ENCODE data around the gene ACIN1. TPM values are rescaled to one million over a fixed set of nuclear protein-coding genes. Genes with fewer than 3 reads are reported as not detected.

Gene ACIN1
- total and polyA plus RNA-seq, 10 donors = 59.2 to 228 (median 186) TPM

- Histone ChIP-seq H3K4me3 (no peak overlapping the region), H3K27ac (no peak overlapping the region), H3K9me3 (no peaks in the 10 kb centered on the region), H3K4me1 (peaks cover 13 to 30% (median 22%) of the 10 kb centered on the region in 6 donors), H3K36me3 (peaks cover 5 to 26% (median 23%) of the 10 kb centered on the region in 6 donors), H3K27me3 (replicated peaks in 1 of 7) (peaks cover 0 to 8% (median 0%) of the 10 kb centered on the region in 7 donors)
- intact Hi-C loops (cut with DNase I; ENCODE audit: low total_unique reads) = no loop called here
- no peak for TF ChIP-seq POLR2AphosphoS5 (IDR thresholded peaks at IDR 0.05)
- TF ChIP-seq CTCF (IDR thresholded peaks at IDR 0.05 in 8 of 11, conservative IDR thresholded peaks at IDR 0.05 in 3 of 11) = no peak
- no peak for TF ChIP-seq POLR2A (IDR thresholded peaks at IDR 0.05)
- no peak for DNase-seq
- WGBS, 5 donors = 77 to 98% (median 86%) methylated on average over 4 to 6 of the region's 6 CpGs
These were observed 39.3 kb downstream of the ACIN1 start for GRCh38 chr14:23055621-23056144.

GRCh38 chr14:23055147-23055550 is 39.8 kb downstream of the ACIN1 start:
- H3K27me3 ChIP-seq (replicated peaks in 1 of 7) = peaks cover 0 to 8% (median 0%) of the 10 kb centered on the region in 7 donors
- no peak overlapping the region for H3K27ac ChIP-seq
- TF ChIP-seq POLR2A (IDR thresholded peaks at IDR 0.05) = no peak
- peak in 1 of 11 experiments; percentile 2 for TF ChIP-seq CTCF (IDR thresholded peaks at IDR 0.05 in 8 of 11, conservative IDR thresholded peaks at IDR 0.05 in 3 of 11)
- intact Hi-C loops (cut with DNase I; ENCODE audit: low total_unique reads) = no loop called here
- DNase-seq = no peak
- no peaks in the 10 kb centered on the region for H3K9me3 ChIP-seq
- H3K36me3 ChIP-seq = peaks cover 0 to 21% (median 18%) of the 10 kb centered on the region in 6 donors
- H3K4me3 ChIP-seq = no peak overlapping the region
- H3K4me1 ChIP-seq = peaks cover 13 to 30% (median 22%) of the 10 kb centered on the region in 6 donors
- WGBS, 5 donors = 94 to 97% (median 96%) methylated on average over 12 of the region's 12 CpGs

DNA sequence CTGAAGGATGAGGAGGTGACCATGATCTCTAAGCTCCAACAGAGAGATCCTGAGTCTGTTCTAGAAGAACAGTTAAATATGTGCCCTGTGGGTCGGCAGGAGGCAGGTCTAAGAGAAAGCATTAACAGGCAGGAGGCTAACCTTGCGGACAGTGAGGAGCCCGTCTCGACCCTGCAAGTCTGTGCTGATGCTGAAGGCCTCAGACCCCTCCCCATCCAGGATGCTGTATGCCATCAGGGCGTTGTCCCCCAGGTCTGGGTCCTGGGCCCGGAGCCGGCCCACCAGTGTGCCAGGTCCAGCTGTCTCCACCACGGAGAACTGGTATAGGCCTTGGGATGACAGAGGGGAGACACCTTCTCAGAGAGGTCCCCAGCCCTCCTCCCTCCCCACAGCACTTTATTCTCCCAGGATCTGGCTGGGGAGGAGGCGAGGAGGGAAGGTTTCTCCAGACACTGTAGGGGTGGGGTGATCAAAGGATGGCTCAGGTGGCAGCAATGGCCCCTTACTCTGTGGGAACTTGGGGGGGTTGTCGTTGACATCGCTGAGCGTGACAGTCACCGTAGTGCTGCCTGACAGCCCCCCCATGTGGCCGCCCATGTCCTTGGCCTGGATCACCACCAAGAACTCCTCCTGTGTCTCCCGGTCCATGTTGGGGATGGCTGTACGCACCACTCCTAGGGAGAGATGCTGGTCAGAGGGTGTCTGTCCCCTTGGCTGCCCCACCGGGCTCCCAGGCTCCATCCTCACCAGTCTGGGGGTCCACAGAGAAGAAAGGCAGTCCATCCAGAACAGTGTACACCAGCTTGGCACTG is 40.7 kb downstream of the ACIN1 start:
- no peak for TF ChIP-seq POLR2AphosphoS5 (IDR thresholded peaks at IDR 0.05)
- TF ChIP-seq CTCF (IDR thresholded peaks at IDR 0.05 in 8 of 11, conservative IDR thresholded peaks at IDR 0.05 in 3 of 11) = peak in 3 of 11 experiments; percentile 15 to 27 (median 22)
- Histone ChIP-seq H3K4me1 (peaks cover 13 to 30% (median 22%) of the 10 kb centered on the region in 6 donors), H3K27ac (no peak overlapping the region), H3K4me3 (no peak overlapping the region), H3K9me3 (no peaks in the 10 kb centered on the region), H3K27me3 (replicated peaks in 1 of 7) (peaks cover 0 to 8% (median 0%) of the 10 kb centered on the region in 7 donors), H3K36me3 (peaks cover 0 to 11% (median 9%) of the 10 kb centered on the region in 6 donors)
- no peak for DNase-seq
- intact Hi-C loops (cut with DNase I; ENCODE audit: low total_unique reads) = no loop called here
- WGBS, 5 donors = 49 to 87% (median 75%) methylated on average over 5 to 17 of the region's 17 CpGs

GRCh38 chr14:23053426-23053825 is 41.5 kb downstream of the ACIN1 start:
- peaks cover 0 to 3% (median under 1%) of the 10 kb centered on the region in 6 donors for H3K36me3 ChIP-seq
- WGBS, 5 donors = 90 to 97% (median 95%) methylated on average over 2 to 10 of the region's 10 CpGs
- DNase-seq = no peak
- no peak for TF ChIP-seq POLR2A (IDR thresholded peaks at IDR 0.05)
- no peak for TF ChIP-seq CTCF (IDR thresholded peaks at IDR 0.05 in 8 of 11, conservative IDR thresholded peaks at IDR 0.05 in 3 of 11)
- H3K4me1 ChIP-seq = peaks cover 13 to 25% (median 22%) of the 10 kb centered on the region in 6 donors
- peaks cover 0 to 8% (median 0%) of the 10 kb centered on the region in 7 donors for H3K27me3 ChIP-seq (replicated peaks in 1 of 7)
- no peak overlapping the region for H3K27ac ChIP-seq
- H3K4me3 ChIP-seq = no peak overlapping the region
- no peaks in the 10 kb centered on the region for H3K9me3 ChIP-seq
- intact Hi-C loops (cut with DNase I; ENCODE audit: low total_unique reads) = no loop called here

Measured in spleen (tissue), 11 donors.